ENCODE measurements around the gene USP50.
"Not testable (repeated sequence)": the region's sequence is repeated elsewhere in the genome, so short reads cannot be mapped to it uniquely, and the experiment has no call there.

DNA sequence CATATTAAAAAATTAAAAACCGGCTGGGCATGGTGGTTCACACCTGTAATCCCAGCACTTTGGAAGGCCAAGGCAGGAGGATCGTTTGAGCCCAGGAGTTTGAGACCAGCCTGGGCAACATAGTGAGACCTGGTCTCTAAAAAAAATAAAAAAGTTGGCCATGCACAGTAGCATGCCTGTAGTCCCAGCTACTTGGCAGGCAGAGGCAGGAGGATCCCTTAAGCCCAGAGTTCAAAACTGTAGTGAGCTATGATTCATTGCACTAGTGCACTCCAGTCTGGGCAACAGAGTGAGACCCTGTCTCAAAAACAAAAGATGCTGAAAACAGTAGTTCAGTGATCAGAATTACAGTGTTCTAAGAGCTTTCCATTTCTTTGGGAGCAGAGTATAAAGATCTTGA is 40.8 kb downstream of the USP50 start:
- TF ChIP-seq, protein P1, sequence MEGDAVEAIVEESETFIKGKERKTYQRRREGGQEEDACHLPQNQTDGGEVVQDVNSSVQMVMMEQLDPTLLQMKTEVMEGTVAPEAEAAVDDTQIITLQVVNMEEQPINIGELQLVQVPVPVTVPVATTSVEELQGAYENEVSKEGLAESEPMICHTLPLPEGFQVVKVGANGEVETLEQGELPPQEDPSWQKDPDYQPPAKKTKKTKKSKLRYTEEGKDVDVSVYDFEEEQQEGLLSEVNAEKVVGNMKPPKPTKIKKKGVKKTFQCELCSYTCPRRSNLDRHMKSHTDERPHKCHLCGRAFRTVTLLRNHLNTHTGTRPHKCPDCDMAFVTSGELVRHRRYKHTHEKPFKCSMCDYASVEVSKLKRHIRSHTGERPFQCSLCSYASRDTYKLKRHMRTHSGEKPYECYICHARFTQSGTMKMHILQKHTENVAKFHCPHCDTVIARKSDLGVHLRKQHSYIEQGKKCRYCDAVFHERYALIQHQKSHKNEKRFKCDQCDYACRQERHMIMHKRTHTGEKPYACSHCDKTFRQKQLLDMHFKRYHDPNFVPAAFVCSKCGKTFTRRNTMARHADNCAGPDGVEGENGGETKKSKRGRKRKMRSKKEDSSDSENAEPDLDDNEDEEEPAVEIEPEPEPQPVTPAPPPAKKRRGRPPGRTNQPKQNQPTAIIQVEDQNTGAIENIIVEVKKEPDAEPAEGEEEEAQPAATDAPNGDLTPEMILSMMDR (IDR thresholded peaks at IDR 0.05): not testable (repeated sequence)
- not testable (repeated sequence) for TF ChIP-seq POLR2A (IDR thresholded peaks at IDR 0.05)

Data from ovary (tissue), 3 donors.